ENCODE results near the gene COL1A1.

GRCh38 chr17:50172936-50173334 lies 28.5 kb downstream of the COL1A1 start:
- TF ChIP-seq CTCF (optimal IDR thresholded peaks at IDR 0.05 in 1 of 3, IDR thresholded peaks at IDR 0.05 in 1 of 3, conservative IDR thresholded peaks at IDR 0.05 in 1 of 3; ENCODE audit: extremely low read depth in 1 of 3, insufficient read depth in 2 of 3, low read length in 3 of 3): no peak
- no peak for TF ChIP-seq EZH2 (IDR thresholded peaks at IDR 0.05; ENCODE audit: low read length)

All from keratinocyte (primary cell).